Spleen (tissue), 11 donors: ENCODE data around the gene NFE2L1. TPM values are rescaled to one million over a fixed set of nuclear protein-coding genes. Genes with fewer than 3 reads are reported as not detected.

Source experiments
- DNase-seq: peaks from one replicate; pipeline ENCODE4 v3.0.0-alpha.2; 2020
- H3K27ac ChIP-seq, 8 donors: fragments of 200-600 bp; sonication (generic) in 7 of 8; 1 replicate in 4 of 8; 2 replicates in 4 of 8; pipeline versions ENCODE4 v1.5.0 to v1.8.0; 2016 to 2021; ENCODE audit warnings: inconsistent platforms in 4 of 8, mild to moderate bottlenecking in 4 of 8, moderate library complexity in 1 of 8
- H3K27me3 ChIP-seq, 7 donors: fragments of 200-600 bp; sonication (generic) in 6 of 7; replicated peaks in 1 of 7; 1 replicate in 4 of 7; 2 replicates in 3 of 7; pipeline versions ENCODE4 v1.5.0 to v1.8.0; 2016 to 2021; ENCODE audit warnings: inconsistent platforms in 3 of 7, mild to moderate bottlenecking in 1 of 7
- H3K36me3 ChIP-seq, 6 donors: fragments of 200-600 bp; sonication (generic) in 5 of 6; 1 replicate in 4 of 6; 2 replicates in 2 of 6; pipeline versions ENCODE4 v1.5.0 to v1.8.0; 2016 to 2021; ENCODE audit warnings: inconsistent platforms in 2 of 6
- H3K4me1 ChIP-seq, 6 donors: fragments of 200-600 bp; sonication (generic) in 5 of 6; 1 replicate in 3 of 6; 2 replicates in 3 of 6; pipeline versions ENCODE4 v1.5.0 to v1.8.0; 2016 to 2021; ENCODE audit warnings: inconsistent platforms in 3 of 6
- H3K4me3 ChIP-seq, 8 donors: fragments of 200-600 bp; sonication (generic) in 7 of 8; 1 replicate in 4 of 8; 2 replicates in 4 of 8; pipeline versions ENCODE4 v1.5.0 to v1.8.0; 2016 to 2021; ENCODE audit warnings: inconsistent platforms in 4 of 8, mild to moderate bottlenecking in 4 of 8, moderate library complexity in 2 of 8
- H3K9me3 ChIP-seq, 8 donors: fragments of 200-600 bp; sonication (generic) in 7 of 8; 1 replicate in 4 of 8; 2 replicates in 4 of 8; pipeline versions ENCODE4 v1.5.0 to v1.8.0; 2016 to 2021; ENCODE audit warnings: inconsistent platforms in 4 of 8
- POLR2A ChIP-seq, 3 donors: fragments of 450-650 bp; IDR thresholded peaks; one replicate each; pipeline ENCODE4 v1.5.1; 2017; ENCODE audit warnings: antibody characterized with exemption in 3 of 3, mild to moderate bottlenecking in 1 of 3
- POLR2AphosphoS5 ChIP-seq, 3 donors: sonication (generic); formaldehyde crosslinking; IDR thresholded peaks; one replicate each; pipeline ENCODE4 v1.5.1; 2017; ENCODE audit warnings: antibody characterized with exemption in 3 of 3
- WGBS, 5 donors: extraction: QIAGEN DNeasy Blood & Tissue Kit in 3 of 5; methylation state at CpG; one replicate each; pipeline versions ENCODE4 v1.1.5 to v1.1.7; 2013 to 2018; 5-methylcytosine and 5-hydroxymethylcytosine counted together
- intact Hi-C: fragments of 100-400 bp; cut with DNase I; formaldehyde crosslinking; loops from one replicate; pipeline ENCODE4 v1.15.0; 2023; ENCODE audit warnings: low total_unique reads
- polyA plus RNA-seq, 3 donors: library from polyadenylated mRNA; stranded (reverse); fragments of 200-250 nt; gene quantifications; one replicate each; pipeline ENCODE4 v1.2.1, GENCODE V29; 2013
- total RNA-seq, 7 donors: library from RNA; depleted of rRNA in 3 of 7; stranded (reverse); fragments of >200 nt in 3 of 7; fragmentation: NEBNext Ultra II Directional in 4 of 7; extraction: Animal tissue kit (Norgen Biotek cat#: 25700) in 4 of 7; gene quantifications; one replicate each; pipeline versions ENCODE4 v1.1.0 to v1.2.1, GENCODE V29; 2016 to 2021
- TF ChIP-seq, protein P1 (sequence below), 11 experiments: fragments of 200-600 bp in 7 of 11; fragments of 450-650 bp in 4 of 11; sonication (generic) in 4 of 11; IDR thresholded peaks in 8 of 11; conservative IDR thresholded peaks in 3 of 11; 1 replicate in 7 of 11; 2 replicates in 4 of 11; pipeline versions ENCODE4 v1.4.0 to v1.8.0; 2016 to 2021; ENCODE audit warnings: antibody characterized with exemption in 11 of 11, inconsistent platforms in 4 of 11, mild to moderate bottlenecking in 1 of 11
- donor health status: healthy with polysubstance abuse.
- donor health status: DM: no; HTN: no; CAD: no; lungs with moderate emphysema.
- donor health status: DM: no; HTN: no; CAD: no.
- donor health status: Bipolar disorder and iron deficiency.
- donor health status: healthy.
- donor health status: DM: no; HTN: no; CAD: no.
- donor health status: DM: yes; HTN: yes; CAD: no.

Gene NFE2L1
- total and polyA plus RNA-seq, 10 donors, result 21.2 to 242 (median 134) TPM

DNA sequence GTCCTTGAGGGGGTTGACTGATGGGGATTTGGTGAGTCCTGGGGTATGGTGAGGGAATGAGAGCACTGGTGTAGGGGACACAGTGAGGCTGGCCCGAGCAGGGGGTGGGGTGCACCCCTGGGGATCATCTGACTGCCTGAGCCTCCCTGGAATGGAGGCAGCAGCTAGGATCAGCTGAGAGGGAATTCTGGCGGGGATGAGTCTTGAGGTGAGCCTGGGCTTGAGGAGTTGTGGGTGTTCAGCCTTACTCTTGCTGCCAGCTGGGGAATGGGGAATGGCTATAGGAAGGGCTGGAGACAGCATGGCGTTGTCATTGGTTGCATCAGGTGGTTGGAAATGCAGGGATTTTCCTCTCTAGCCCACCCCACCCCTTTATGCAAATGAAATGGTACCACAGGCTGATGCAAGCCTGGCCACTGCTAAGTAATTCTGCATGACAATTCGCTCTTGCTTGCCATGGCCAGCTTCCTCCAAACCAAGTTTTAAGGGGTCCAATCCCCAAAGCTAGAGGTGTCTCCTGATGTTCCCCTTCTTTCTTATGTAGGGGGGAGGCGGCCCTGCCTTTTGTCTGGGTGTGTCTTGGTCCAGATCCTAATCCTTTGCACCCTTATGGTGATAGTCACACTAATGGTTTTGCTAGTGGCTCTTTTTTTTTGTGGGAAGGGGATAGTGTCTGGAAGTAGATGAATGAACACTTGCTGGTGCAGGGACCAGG lies 7.5 kb downstream of the NFE2L1 start:
- Histone ChIP-seq H3K4me3 (peak overlapping the region in 4 of 8 donors; percentile 36 to 98 (median 54)), H3K27me3 (no peaks in the 10 kb centered on the region), H3K27ac (peak overlapping the region in 5 of 8 donors; percentile 38 to 97 (median 94)), H3K36me3 (peaks cover 5 to 100% (median 61%) of the 10 kb centered on the region in 6 donors), H3K4me1 (peaks cover 46 to 100% (median 80%) of the 10 kb centered on the region in 6 donors), H3K9me3 (no peaks in the 10 kb centered on the region)
- intact Hi-C loops, result no loop called here
- TF ChIP-seq, protein P1, sequence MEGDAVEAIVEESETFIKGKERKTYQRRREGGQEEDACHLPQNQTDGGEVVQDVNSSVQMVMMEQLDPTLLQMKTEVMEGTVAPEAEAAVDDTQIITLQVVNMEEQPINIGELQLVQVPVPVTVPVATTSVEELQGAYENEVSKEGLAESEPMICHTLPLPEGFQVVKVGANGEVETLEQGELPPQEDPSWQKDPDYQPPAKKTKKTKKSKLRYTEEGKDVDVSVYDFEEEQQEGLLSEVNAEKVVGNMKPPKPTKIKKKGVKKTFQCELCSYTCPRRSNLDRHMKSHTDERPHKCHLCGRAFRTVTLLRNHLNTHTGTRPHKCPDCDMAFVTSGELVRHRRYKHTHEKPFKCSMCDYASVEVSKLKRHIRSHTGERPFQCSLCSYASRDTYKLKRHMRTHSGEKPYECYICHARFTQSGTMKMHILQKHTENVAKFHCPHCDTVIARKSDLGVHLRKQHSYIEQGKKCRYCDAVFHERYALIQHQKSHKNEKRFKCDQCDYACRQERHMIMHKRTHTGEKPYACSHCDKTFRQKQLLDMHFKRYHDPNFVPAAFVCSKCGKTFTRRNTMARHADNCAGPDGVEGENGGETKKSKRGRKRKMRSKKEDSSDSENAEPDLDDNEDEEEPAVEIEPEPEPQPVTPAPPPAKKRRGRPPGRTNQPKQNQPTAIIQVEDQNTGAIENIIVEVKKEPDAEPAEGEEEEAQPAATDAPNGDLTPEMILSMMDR (IDR thresholded peaks at IDR 0.05 in 8 of 11, conservative IDR thresholded peaks at IDR 0.05 in 3 of 11), result no peak
- TF ChIP-seq POLR2A (IDR thresholded peaks at IDR 0.05) (no peak), POLR2AphosphoS5 (IDR thresholded peaks at IDR 0.05) (peak in 1 of 3 donors; percentile 5)
- peak; percentile 34 for DNase-seq
- 62 to 71% (median 64%) methylated on average over 5 of the region's 5 CpGs for WGBS, 5 donors

DNA sequence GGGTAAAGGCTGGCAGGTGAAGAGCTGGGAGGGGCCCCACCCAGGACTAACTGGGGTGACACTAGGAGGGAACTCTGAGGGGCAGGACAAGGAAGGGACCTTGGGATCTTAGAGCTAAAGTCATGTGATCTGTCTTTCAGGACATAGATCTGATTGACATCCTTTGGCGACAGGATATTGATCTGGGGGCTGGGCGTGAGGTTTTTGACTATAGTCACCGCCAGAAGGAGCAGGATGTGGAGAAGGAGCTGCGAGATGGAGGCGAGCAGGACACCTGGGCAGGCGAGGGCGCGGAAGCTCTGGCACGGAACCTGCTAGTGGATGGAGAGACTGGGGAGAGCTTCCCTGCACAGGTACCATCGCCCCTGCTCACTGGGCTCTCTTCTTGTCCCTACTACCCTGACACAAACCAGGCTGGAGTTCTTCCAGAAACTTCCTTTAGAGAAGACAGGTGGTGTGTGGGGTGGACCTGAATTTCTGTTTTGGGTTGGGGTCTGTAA lies 8.1 kb downstream of the NFE2L1 start:
- H3K36me3 ChIP-seq, result peaks cover 5 to 100% (median 59%) of the 10 kb centered on the region in 6 donors
- intact Hi-C loops, result no loop called here
- WGBS, 5 donors, result 87 to 93% (median 91%) methylated on average over 10 of the region's 10 CpGs
- H3K27me3 ChIP-seq, result no peaks in the 10 kb centered on the region
- peak overlapping the region in 5 of 8 donors; percentile 38 to 97 (median 94) for H3K27ac ChIP-seq
- TF ChIP-seq, protein P1 (IDR thresholded peaks at IDR 0.05 in 8 of 11, conservative IDR thresholded peaks at IDR 0.05 in 3 of 11), result no peak
- peak in 2 of 3 donors; percentile 19 to 25 for TF ChIP-seq POLR2AphosphoS5 (IDR thresholded peaks at IDR 0.05)
- no peak overlapping the region for H3K4me3 ChIP-seq
- DNase-seq, result peak; percentile 37
- no peaks in the 10 kb centered on the region for H3K9me3 ChIP-seq
- peaks cover 42 to 97% (median 75%) of the 10 kb centered on the region in 6 donors for H3K4me1 ChIP-seq

DNA sequence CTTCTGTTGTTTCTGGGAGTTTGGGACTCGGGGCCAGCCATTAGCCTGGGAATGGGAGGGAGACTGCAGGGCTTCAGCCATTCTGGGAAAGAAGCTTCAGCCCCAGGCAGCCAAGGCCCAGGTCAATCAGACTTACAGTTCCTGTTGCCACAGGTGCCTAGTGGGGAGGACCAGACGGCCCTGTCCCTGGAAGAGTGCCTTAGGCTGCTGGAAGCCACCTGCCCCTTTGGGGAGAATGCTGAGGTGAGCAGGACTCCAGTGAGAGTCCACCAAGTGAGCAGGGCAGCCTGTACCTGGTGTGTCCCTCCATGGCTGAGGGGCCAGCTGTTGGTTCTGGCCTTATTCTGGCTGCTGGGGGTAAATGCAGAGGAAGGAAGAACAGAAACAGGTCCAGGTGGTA lies 8.7 kb downstream of the NFE2L1 start:
- Histone ChIP-seq H3K4me3 (no peak overlapping the region), H3K27me3 (no peaks in the 10 kb centered on the region), H3K9me3 (no peaks in the 10 kb centered on the region), H3K27ac (peak overlapping the region in 6 of 8 donors; percentile 18 to 97 (median 38)), H3K36me3 (peaks cover 5 to 100% (median 60%) of the 10 kb centered on the region in 6 donors), H3K4me1 (peaks cover 37 to 91% (median 69%) of the 10 kb centered on the region in 6 donors)
- DNase-seq, result peak; percentile 55
- 70 to 100% (median 76%) methylated on average over 1 to 2 of the region's 2 CpGs for WGBS, 5 donors
- TF ChIP-seq POLR2A (IDR thresholded peaks at IDR 0.05), result no peak
- peak in 1 of 3 donors; percentile 7 for TF ChIP-seq POLR2AphosphoS5 (IDR thresholded peaks at IDR 0.05)
- TF ChIP-seq, protein P1 (IDR thresholded peaks at IDR 0.05 in 8 of 11, conservative IDR thresholded peaks at IDR 0.05 in 3 of 11), result no peak
- intact Hi-C loops, result no loop called here

DNA sequence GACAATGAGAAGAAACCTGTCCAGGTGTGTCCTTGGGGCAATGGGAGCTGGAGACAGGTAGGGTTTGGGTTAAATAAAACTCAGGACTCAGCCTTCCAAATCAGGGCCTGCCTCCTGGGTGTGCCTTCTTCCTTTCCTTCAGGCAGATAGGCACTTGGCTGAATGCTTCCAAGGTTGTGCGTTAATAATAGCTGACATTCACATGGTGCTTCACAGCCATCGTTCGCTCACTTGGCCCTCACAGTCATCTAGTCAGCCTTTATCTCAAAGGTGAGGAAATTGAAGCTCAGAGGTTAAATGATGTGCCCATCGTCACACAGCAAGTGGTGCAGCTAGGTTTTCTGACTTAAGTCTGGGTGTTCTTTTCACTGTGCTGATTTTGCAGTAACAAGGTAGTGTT lies 9.5 kb downstream of the NFE2L1 start:
- 56 to 84% (median 74%) methylated on average over 4 of the region's 4 CpGs for WGBS, 5 donors
- Histone ChIP-seq H3K4me1 (peaks cover 29 to 83% (median 61%) of the 10 kb centered on the region in 6 donors), H3K9me3 (no peaks in the 10 kb centered on the region), H3K27me3 (no peaks in the 10 kb centered on the region), H3K27ac (peak overlapping the region in 5 of 8 donors; percentile 28 to 97 (median 38)), H3K4me3 (no peak overlapping the region), H3K36me3 (peaks cover 5 to 100% (median 64%) of the 10 kb centered on the region in 6 donors)
- no peak for TF ChIP-seq POLR2A (IDR thresholded peaks at IDR 0.05)
- no peak for TF ChIP-seq POLR2AphosphoS5 (IDR thresholded peaks at IDR 0.05)
- TF ChIP-seq, protein P1 (IDR thresholded peaks at IDR 0.05 in 8 of 11, conservative IDR thresholded peaks at IDR 0.05 in 3 of 11), result no peak
- intact Hi-C loops, result no loop called here
- peak; percentile 21 for DNase-seq
